Sigmoid colon (tissue), 4 donors: ENCODE results near the gene CFHR3.

Experiments
- CTCF ChIP-seq, 4 experiments: fragments of 450-650 bp in 3 of 4; fragments of 200-600 bp in 1 of 4; IDR thresholded peaks; one replicate each; pipeline ENCODE4 v1.5.1; 2016 to 2019; ENCODE audit warnings: antibody characterized with exemption in 4 of 4, mild to moderate bottlenecking in 3 of 4, moderate library complexity in 2 of 4
- POLR2AphosphoS5 ChIP-seq, 4 donors: sonication (generic); formaldehyde crosslinking; IDR thresholded peaks; one replicate each; pipeline ENCODE4 v1.6.1; 2017; ENCODE audit warnings: antibody characterized with exemption in 4 of 4

GRCh38 chr1:196797891-196798290 lies 23.3 kb downstream of the CFHR3 start:
- no peak for TF ChIP-seq CTCF (IDR thresholded peaks at IDR 0.05)
- no peak for TF ChIP-seq POLR2AphosphoS5 (IDR thresholded peaks at IDR 0.05)
